ENCODE measurements around the gene TRAPPC5. TPM values are rescaled to one million over a fixed set of nuclear protein-coding genes. Genes with fewer than 3 reads are reported as not detected.
A peak's percentile ranks its signal among the peaks of the same experiment; 100 is the strongest.

Gene TRAPPC5
- total RNA-seq, 4 donors from 2014 or later: 63.0 to 144 (median 103) TPM

DNA sequence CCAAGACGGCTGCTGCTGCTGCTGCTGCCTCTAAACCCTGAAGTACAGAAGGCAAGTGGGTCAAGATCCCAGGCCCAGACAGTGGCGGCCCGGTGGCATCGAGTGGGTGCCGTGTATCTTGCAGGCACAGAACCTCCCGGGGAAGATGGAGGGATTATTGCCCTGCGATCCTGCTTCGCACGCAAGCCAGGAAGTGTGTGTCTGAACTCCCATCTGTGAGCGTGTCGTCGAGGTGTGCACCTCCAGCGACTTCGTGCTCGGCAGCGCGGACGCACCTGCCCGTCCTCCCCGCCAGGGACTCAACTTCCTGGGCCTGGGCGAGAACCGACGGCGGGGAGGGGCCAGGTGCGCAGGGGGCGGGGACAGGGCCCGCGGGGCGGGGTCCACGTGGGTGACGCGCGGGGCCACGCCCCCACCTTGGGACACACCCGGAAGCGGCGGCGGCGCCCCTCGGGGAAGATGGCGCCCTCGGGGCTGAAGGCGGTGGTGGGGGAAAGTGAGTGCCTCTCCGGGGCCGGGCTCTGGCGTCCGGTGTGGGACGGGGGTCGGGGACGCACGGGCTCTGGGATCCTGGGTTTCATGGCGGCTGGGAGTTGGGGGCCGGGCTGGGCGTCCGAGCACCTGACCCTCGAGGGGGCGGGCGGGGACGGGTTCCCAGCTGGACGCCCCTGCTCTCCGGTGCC is 43.8 kb upstream of the TRAPPC5 start, which contains the start of gene STXBP2:
Gene STXBP2, plus strand, starts transcription at position 420 of the 683 bp plus-strand sequence. Its CDS starts 40 bp downstream, at position 460.
- Histone ChIP-seq H3K4me3 (peak within 1 kb of the TSS; percentile 74), H3K36me3 (peaks cover 11% of the 10 kb centered on the region), H3K4me1 (peaks cover 20% of the 10 kb centered on the region), H3K9me3 (no peaks in the 10 kb centered on the region), H3K27ac (peak within 1 kb of the TSS; percentile 88), H3K27me3 (peaks cover 18% of the 10 kb centered on the region)
- WGBS: 0% methylated on average over 3 of the region's 61 CpGs
- no peak for DNase-seq (ENCODE audit: low spot score in 2 of 2)
- no peak for TF ChIP-seq EP300 (IDR thresholded peaks at IDR 0.05)
- no peak for TF ChIP-seq POLR2AphosphoS5 (IDR thresholded peaks at IDR 0.05)
- TF ChIP-seq, protein P1, sequence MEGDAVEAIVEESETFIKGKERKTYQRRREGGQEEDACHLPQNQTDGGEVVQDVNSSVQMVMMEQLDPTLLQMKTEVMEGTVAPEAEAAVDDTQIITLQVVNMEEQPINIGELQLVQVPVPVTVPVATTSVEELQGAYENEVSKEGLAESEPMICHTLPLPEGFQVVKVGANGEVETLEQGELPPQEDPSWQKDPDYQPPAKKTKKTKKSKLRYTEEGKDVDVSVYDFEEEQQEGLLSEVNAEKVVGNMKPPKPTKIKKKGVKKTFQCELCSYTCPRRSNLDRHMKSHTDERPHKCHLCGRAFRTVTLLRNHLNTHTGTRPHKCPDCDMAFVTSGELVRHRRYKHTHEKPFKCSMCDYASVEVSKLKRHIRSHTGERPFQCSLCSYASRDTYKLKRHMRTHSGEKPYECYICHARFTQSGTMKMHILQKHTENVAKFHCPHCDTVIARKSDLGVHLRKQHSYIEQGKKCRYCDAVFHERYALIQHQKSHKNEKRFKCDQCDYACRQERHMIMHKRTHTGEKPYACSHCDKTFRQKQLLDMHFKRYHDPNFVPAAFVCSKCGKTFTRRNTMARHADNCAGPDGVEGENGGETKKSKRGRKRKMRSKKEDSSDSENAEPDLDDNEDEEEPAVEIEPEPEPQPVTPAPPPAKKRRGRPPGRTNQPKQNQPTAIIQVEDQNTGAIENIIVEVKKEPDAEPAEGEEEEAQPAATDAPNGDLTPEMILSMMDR (IDR thresholded peaks at IDR 0.05): peak in 1 of 2 donors; percentile 14
- peak in 1 of 2 donors; percentile 56 for TF ChIP-seq POLR2A (IDR thresholded peaks at IDR 0.05)

DNA sequence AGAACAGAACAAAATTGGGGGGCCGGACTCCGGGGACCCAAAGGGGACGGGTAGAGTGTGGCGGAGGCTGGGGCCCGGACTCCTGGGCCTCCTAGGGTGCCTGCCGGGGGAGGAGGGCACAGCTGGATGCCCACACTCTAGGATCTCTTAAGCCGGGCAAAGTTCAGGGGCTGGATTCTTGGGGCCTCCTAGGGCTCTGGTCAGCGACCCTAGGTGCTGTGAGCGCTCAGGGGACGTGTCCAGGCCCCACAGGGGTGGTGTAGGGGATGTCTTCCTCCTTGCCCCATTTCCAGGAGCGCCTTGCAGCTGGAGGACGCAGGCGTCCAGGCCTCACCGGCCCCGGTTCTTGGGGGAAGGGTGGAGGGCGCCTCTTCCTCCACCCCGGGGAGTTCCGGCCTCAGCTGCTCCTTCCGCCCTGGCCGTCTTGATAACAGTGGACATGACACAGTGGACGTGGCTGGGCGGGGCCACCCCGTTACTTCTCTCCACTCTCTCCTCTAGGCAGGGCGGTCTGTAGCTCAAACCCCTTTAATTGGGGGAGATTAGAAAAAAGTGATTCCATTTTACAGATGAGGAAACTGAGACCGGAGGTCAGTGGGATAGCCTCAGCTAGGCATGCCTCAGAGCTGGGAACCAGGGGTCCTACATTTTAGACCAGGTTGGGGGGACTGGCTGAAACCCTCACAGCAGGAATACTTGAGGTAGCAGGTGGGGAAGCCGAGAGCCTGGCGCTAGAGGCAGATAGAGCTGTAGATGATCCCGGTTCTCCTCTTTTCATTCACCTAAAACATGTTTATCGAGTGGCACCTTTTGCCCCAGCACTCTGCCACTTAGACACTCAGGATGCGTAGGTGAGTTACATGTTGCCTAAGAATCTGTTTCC is 43.0 kb upstream of the TRAPPC5 start:
- peaks cover 20% of the 10 kb centered on the region for H3K4me1 ChIP-seq
- TF ChIP-seq POLR2A (IDR thresholded peaks at IDR 0.05) (no peak), POLR2AphosphoS5 (IDR thresholded peaks at IDR 0.05) (no peak), EP300 (IDR thresholded peaks at IDR 0.05) (no peak)
- TF ChIP-seq, protein P1 (IDR thresholded peaks at IDR 0.05): no peak
- WGBS: 59% methylated on average over 14 of the region's 30 CpGs
- peaks cover 9% of the 10 kb centered on the region for H3K36me3 ChIP-seq
- H3K27me3 ChIP-seq: peaks cover 18% of the 10 kb centered on the region
- H3K27ac ChIP-seq: peak overlapping the region; percentile 88
- no peaks in the 10 kb centered on the region for H3K9me3 ChIP-seq
- peak overlapping the region; percentile 74 for H3K4me3 ChIP-seq
- DNase-seq (ENCODE audit: low spot score in 2 of 2): no peak

DNA sequence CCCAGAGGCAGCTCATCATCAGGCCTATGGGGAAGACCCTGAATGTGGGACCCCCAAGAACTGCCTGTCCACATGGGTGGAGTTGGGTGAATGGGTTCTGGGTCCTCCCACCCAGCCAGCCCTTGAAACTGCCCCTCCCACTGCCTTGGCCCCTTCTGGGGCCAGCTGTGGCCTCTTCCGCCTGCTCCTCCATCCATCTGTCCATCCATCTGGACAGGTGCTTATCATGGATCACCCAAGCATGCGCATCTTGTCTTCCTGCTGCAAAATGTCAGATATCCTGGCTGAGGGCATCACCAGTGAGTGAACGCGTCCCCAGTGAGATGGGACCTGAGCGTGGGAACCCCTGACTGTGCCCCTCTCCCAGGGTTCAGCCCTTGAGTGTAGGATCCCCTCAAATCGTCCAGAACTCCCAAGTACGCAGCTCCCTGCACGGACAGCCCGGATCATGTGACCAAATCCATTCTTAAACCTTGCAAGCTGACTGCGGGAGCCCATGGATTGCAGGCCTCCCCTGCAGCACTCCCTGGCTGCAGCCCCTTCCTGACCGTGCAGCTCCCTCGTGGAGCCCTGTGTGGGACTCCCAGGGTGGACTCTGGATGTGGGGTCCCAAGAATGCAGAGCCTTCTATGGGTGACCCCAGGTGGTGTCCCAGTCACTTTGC is 41.7 kb upstream of the TRAPPC5 start:
- Histone ChIP-seq H3K4me1 (peaks cover 20% of the 10 kb centered on the region), H3K36me3 (peaks cover 5% of the 10 kb centered on the region), H3K4me3 (no peak overlapping the region), H3K9me3 (no peaks in the 10 kb centered on the region), H3K27me3 (peaks cover 18% of the 10 kb centered on the region), H3K27ac (no peak overlapping the region)
- TF ChIP-seq, protein P1 (IDR thresholded peaks at IDR 0.05): no peak
- TF ChIP-seq EP300 (IDR thresholded peaks at IDR 0.05) (no peak), POLR2A (IDR thresholded peaks at IDR 0.05) (no peak), POLR2AphosphoS5 (IDR thresholded peaks at IDR 0.05) (no peak)
- DNase-seq (ENCODE audit: low spot score in 2 of 2): no peak
- 92% methylated on average over 9 of the region's 12 CpGs for WGBS

DNA sequence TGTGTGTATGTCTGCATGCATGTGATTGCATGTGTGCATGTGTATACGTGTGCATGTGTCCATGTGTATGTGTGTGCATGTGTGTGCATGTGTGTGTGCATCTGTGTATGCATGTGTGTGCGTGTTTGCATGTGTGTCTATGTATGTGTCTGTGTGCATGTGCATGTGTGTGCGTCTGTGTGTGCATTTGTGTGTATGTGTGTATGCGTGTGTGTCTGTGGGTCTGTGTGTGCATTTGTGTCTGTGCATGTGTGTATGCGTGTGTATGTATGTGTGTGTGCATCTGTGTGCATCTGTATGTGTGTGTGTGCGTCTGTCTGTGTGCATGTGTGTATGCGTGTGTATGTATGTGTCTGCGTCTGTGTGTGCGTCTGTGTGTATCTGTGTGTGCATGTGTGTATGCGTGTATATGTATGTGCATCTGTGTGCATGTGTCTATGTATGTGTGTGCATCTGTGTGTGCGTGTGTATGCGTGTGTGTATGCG is 40.7 kb upstream of the TRAPPC5 start:
- Histone ChIP-seq H3K4me1 (peaks cover 20% of the 10 kb centered on the region), H3K27ac (no peak overlapping the region), H3K4me3 (no peak overlapping the region), H3K36me3 (peaks cover 8% of the 10 kb centered on the region), H3K27me3 (peaks cover 18% of the 10 kb centered on the region), H3K9me3 (no peaks in the 10 kb centered on the region)
- 95% methylated on average over 13 of the region's 13 CpGs for WGBS
- TF ChIP-seq, protein P1 (IDR thresholded peaks at IDR 0.05): no peak
- TF ChIP-seq POLR2A (IDR thresholded peaks at IDR 0.05) (no peak), EP300 (IDR thresholded peaks at IDR 0.05) (no peak), POLR2AphosphoS5 (IDR thresholded peaks at IDR 0.05) (no peak)
- DNase-seq (ENCODE audit: low spot score in 2 of 2): no peak

All from suprapubic skin (tissue), 4 donors.